ENCODE measurements around the gene MALRD1. TPM values are rescaled to one million over a fixed set of nuclear protein-coding genes. Genes with fewer than 3 reads are reported as not detected.

Gene MALRD1
- total and polyA plus RNA-seq, 7 donors: 0.34 to 4.7 (median 2.1) TPM; not detected in 2

DNA sequence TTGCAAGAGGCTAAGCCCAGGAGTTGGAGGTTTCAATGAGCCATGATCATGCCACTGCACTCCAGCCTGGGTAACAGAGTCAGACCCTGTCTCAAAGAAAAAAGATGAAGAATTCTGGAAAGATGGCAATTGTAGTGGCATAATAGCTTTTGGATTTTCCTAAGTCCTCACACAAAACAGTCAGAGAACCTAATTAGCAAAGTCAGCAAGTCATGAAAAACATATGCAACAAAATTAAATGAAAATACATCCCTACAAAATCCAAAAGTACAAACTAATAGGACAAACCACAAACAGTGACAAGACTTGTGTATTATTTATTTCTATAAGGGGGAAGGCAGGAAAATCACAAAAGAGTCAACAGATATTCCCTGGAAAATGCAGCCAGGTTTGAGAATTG, 405.4 kb downstream of the MALRD1 start:
- H3K9me3 ChIP-seq: no peaks in the 10 kb centered on the region
- DNase-seq: no peak
- H3K27me3 ChIP-seq: no peaks in the 10 kb centered on the region
- H3K36me3 ChIP-seq: no peaks in the 10 kb centered on the region
- no peak overlapping the region for H3K27ac ChIP-seq
- no peaks in the 10 kb centered on the region for H3K4me1 ChIP-seq
- TF ChIP-seq EP300 (IDR thresholded peaks at IDR 0.05): no peak
- TF ChIP-seq POLR2AphosphoS5 (IDR thresholded peaks at IDR 0.05): no peak
- TF ChIP-seq POLR2A (IDR thresholded peaks at IDR 0.05): no peak
- TF ChIP-seq, protein P1, sequence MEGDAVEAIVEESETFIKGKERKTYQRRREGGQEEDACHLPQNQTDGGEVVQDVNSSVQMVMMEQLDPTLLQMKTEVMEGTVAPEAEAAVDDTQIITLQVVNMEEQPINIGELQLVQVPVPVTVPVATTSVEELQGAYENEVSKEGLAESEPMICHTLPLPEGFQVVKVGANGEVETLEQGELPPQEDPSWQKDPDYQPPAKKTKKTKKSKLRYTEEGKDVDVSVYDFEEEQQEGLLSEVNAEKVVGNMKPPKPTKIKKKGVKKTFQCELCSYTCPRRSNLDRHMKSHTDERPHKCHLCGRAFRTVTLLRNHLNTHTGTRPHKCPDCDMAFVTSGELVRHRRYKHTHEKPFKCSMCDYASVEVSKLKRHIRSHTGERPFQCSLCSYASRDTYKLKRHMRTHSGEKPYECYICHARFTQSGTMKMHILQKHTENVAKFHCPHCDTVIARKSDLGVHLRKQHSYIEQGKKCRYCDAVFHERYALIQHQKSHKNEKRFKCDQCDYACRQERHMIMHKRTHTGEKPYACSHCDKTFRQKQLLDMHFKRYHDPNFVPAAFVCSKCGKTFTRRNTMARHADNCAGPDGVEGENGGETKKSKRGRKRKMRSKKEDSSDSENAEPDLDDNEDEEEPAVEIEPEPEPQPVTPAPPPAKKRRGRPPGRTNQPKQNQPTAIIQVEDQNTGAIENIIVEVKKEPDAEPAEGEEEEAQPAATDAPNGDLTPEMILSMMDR (IDR thresholded peaks at IDR 0.05): no peak
- intact Hi-C loops (cut with DNase I): no loop called here
- H3K4me3 ChIP-seq: no peak overlapping the region

DNA sequence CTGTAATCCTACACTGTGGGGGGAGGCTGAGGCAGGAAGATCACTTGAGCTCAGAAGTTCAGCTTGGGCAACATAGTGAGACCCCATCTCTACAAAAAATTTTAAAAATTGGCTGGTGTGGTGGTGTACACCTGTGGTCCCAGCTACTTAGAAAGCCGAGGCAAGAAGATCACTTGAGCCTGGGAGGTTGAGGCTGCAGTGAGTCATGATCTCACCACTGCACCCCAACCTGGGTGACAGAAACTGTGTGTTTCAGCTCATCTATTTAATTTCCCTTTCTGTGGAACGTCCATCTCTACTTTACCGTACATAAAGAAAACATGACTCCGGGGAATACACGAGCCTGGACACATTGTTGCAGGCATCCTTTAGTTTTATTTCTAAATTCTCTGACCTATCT, 413.0 kb downstream of the MALRD1 start:
- Histone ChIP-seq H3K4me3 (no peak overlapping the region), H3K27me3 (no peaks in the 10 kb centered on the region), H3K4me1 (no peaks in the 10 kb centered on the region), H3K9me3 (no peaks in the 10 kb centered on the region), H3K36me3 (no peaks in the 10 kb centered on the region), H3K27ac (no peak overlapping the region)
- 89 to 90% methylated on average over 5 of the region's 5 CpGs for WGBS, 2 donors
- TF ChIP-seq EP300 (IDR thresholded peaks at IDR 0.05): no peak
- TF ChIP-seq, protein P1 (IDR thresholded peaks at IDR 0.05): no peak
- no peak for TF ChIP-seq POLR2AphosphoS5 (IDR thresholded peaks at IDR 0.05)
- no peak for TF ChIP-seq POLR2A (IDR thresholded peaks at IDR 0.05)
- intact Hi-C loops (cut with DNase I): no loop called here
- no peak for DNase-seq

DNA sequence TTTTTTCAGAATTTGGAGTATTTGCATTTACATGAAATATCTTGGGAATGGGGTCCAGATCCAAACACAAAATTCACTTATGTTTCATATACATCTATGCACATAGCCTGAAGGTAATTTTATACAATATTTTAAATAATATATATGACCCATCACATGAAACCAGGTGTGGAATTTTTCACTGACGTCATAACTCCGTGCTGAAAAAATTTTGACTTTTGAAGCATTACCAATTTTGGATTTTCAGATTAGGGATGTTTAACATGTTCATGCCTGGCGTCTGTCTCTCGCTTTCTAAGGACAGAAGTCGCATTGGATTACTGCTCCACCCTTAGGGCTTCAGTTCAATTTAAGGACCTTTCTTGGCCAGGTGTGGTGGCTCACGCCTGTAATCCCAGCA, 418.1 kb downstream of the MALRD1 start:
- no peak for DNase-seq
- intact Hi-C loops (cut with DNase I): no loop called here
- 95 to 96% methylated on average over 6 of the region's 6 CpGs for WGBS, 2 donors
- no peak overlapping the region for H3K27ac ChIP-seq
- no peaks in the 10 kb centered on the region for H3K9me3 ChIP-seq
- H3K27me3 ChIP-seq: no peaks in the 10 kb centered on the region
- TF ChIP-seq EP300 (IDR thresholded peaks at IDR 0.05): no peak
- no peak for TF ChIP-seq POLR2A (IDR thresholded peaks at IDR 0.05)
- TF ChIP-seq POLR2AphosphoS5 (IDR thresholded peaks at IDR 0.05): no peak
- TF ChIP-seq, protein P1 (IDR thresholded peaks at IDR 0.05): no peak
- H3K4me3 ChIP-seq: no peak overlapping the region
- no peaks in the 10 kb centered on the region for H3K36me3 ChIP-seq
- no peaks in the 10 kb centered on the region for H3K4me1 ChIP-seq

DNA sequence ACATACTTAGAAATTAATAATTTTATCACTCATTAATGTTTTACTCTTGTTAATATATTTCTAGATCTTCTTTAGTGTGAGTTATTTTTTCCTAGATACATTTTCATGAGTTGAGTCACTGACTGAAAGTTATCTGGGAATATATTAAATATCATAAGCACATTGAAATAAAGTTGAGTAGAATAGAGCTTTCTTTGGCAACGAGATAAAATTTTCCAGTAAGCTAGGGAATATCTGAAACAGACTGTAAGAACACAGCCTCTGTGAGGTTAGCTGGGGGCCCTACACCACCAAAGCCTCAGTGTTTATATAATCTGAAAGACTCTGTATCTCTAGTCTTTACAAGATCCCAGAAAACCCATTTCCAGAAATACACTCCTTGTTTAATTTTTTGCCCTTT, 419.8 kb downstream of the MALRD1 start:
- no peaks in the 10 kb centered on the region for H3K27me3 ChIP-seq
- H3K4me1 ChIP-seq: no peaks in the 10 kb centered on the region
- TF ChIP-seq POLR2A (IDR thresholded peaks at IDR 0.05) (no peak), EP300 (IDR thresholded peaks at IDR 0.05) (no peak), POLR2AphosphoS5 (IDR thresholded peaks at IDR 0.05) (no peak)
- TF ChIP-seq, protein P1 (IDR thresholded peaks at IDR 0.05): no peak
- H3K4me3 ChIP-seq: no peak overlapping the region
- H3K9me3 ChIP-seq: no peaks in the 10 kb centered on the region
- H3K36me3 ChIP-seq: no peaks in the 10 kb centered on the region
- no peak overlapping the region for H3K27ac ChIP-seq
- intact Hi-C loops (cut with DNase I): no loop called here
- 67 to 73% methylated on average over 1 of the region's 1 CpG for WGBS, 2 donors
- DNase-seq: no peak

DNA sequence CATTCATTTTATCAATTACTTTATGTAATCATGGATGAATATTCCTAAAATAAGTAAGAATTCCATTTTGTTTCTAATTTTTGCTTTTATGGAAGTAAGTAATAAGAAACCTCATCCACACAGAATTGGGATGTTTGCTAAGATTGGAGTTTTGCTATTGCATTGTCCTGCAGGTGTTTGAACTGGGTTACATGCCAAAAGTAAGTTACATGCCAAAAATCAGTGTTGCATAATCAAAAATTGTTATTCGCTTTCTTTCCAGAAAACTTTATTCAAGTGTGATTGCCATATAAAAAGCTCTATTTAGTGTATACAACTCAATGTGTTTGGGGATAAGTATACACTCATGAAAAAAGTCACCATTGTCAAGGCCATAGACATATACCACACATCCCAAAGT, 420.9 kb downstream of the MALRD1 start:
- no peak overlapping the region for H3K27ac ChIP-seq
- no peaks in the 10 kb centered on the region for H3K4me1 ChIP-seq
- WGBS, 2 donors: 4 to 69% methylated on average over 1 of the region's 1 CpG
- no peaks in the 10 kb centered on the region for H3K27me3 ChIP-seq
- no peak overlapping the region for H3K4me3 ChIP-seq
- TF ChIP-seq POLR2AphosphoS5 (IDR thresholded peaks at IDR 0.05) (no peak), POLR2A (IDR thresholded peaks at IDR 0.05) (no peak), EP300 (IDR thresholded peaks at IDR 0.05) (no peak)
- TF ChIP-seq, protein P1 (IDR thresholded peaks at IDR 0.05): no peak
- no peaks in the 10 kb centered on the region for H3K36me3 ChIP-seq
- H3K9me3 ChIP-seq: no peaks in the 10 kb centered on the region
- no peak for DNase-seq
- intact Hi-C loops (cut with DNase I): no loop called here

All from sigmoid colon (tissue), 7 donors.